ENCODE measurements around the gene SERPINB2. TPM values are rescaled to one million over a fixed set of nuclear protein-coding genes. Genes with fewer than 3 reads are reported as not detected.

The SERPINB2 gene
- total and polyA plus RNA-seq, 2 of the 13 experiments (the other 11 are each of a cell fraction or from before 2014, with no cell fraction given) = 0.07 to 0.11 TPM

DNA sequence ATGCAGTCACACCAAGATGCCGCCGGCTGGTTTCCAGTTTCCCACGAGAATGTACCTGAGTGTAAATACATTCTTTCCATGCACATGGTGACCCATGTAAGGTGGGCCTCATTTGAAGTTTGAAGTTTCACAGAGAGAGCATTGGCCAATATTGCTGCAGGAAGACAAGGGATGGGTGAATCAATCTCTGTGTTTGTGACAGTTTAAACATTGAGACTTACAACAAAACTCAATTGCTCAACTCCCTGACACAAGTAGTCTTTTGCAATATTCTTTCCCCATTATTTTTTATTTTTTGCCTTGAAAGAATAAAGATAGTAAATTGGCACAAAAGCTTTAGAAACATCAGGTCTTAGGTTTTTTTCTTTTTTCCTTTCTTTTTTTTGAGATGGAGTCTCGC lies 5.1 kb downstream of the SERPINB2 start (continued):
- TF ChIP-seq SMAD3 (CRISPR knock-in tag; IDR thresholded peaks at IDR 0.05) = no peak
- no peak for TF ChIP-seq RNF2 (conservative IDR thresholded peaks at IDR 0.05; ENCODE audit: low read depth)
- TF ChIP-seq CHCHD3 (CRISPR knock-in tag; IDR thresholded peaks at IDR 0.05) = no peak
- TF ChIP-seq, protein P1, sequence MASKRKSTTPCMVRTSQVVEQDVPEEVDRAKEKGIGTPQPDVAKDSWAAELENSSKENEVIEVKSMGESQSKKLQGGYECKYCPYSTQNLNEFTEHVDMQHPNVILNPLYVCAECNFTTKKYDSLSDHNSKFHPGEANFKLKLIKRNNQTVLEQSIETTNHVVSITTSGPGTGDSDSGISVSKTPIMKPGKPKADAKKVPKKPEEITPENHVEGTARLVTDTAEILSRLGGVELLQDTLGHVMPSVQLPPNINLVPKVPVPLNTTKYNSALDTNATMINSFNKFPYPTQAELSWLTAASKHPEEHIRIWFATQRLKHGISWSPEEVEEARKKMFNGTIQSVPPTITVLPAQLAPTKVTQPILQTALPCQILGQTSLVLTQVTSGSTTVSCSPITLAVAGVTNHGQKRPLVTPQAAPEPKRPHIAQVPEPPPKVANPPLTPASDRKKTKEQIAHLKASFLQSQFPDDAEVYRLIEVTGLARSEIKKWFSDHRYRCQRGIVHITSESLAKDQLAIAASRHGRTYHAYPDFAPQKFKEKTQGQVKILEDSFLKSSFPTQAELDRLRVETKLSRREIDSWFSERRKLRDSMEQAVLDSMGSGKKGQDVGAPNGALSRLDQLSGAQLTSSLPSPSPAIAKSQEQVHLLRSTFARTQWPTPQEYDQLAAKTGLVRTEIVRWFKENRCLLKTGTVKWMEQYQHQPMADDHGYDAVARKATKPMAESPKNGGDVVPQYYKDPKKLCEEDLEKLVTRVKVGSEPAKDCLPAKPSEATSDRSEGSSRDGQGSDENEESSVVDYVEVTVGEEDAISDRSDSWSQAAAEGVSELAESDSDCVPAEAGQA (IDR thresholded peaks at IDR 0.05; ENCODE audit: low read depth) = no peak
- TF ChIP-seq, protein P1 (CRISPR knock-in tag; IDR thresholded peaks at IDR 0.05; ENCODE audit: borderline replicate concordance) = no peak
- TF ChIP-seq ZNF329 (CRISPR knock-in tag; IDR thresholded peaks at IDR 0.05; ENCODE audit: low read depth) = no peak
- no peak for TF ChIP-seq BCL6 (CRISPR knock-in tag; IDR thresholded peaks at IDR 0.05)
- TF ChIP-seq, protein P2, sequence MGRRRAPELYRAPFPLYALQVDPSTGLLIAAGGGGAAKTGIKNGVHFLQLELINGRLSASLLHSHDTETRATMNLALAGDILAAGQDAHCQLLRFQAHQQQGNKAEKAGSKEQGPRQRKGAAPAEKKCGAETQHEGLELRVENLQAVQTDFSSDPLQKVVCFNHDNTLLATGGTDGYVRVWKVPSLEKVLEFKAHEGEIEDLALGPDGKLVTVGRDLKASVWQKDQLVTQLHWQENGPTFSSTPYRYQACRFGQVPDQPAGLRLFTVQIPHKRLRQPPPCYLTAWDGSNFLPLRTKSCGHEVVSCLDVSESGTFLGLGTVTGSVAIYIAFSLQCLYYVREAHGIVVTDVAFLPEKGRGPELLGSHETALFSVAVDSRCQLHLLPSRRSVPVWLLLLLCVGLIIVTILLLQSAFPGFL (CRISPR knock-in tag; IDR thresholded peaks at IDR 0.05) = no peak
